ENCODE measurements around the gene SKAP1. TPM values are rescaled to one million over a fixed set of nuclear protein-coding genes. Genes with fewer than 3 reads are reported as not detected.

Gene SKAP1
- total RNA-seq, 1 experiment from 2014 or later: 0.31 TPM

DNA sequence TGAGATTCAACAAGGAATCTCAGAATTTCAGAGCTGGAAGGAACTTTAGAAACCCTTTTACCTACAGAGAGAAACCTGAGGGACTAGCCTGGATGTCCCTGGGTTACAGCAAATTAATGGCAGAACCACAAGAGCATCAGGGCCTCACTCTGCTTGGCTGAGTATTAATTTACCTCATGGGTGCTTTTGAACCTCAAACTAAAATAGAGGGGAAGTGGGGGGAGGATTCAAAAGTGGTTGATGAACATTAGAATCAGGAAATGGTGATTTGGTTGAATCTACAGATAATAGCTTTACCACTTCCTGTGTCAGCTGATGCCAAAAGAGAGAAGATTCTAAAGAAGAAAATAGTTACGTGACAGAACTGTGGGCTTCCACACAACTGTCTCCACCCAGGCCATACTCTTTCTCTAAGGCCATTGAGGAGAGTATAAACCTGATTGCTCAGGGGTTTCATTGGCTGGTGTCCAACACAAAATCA, 11.3 kb upstream of the SKAP1 start:
- intact Hi-C loops (cut with micrococcal nuclease; ENCODE audit: unreplicated experiment): no loop called here
- H3K27ac ChIP-seq: no peak overlapping the region
- no peaks in the 10 kb centered on the region for H3K27me3 ChIP-seq (ENCODE audit: insufficient read depth, low read depth)
- POLR2A ChIA-PET (ENCODE audit: unreplicated experiment): interaction anchor here (0.6 kb wide), 1 partner anchor 1778 kb away, joined by 9 read pairs; no protein-coding TSS in a partner anchor
- no TSS peak for BruUV-seq (replicated peaks)
- no peak overlapping the region for H2AFZ ChIP-seq
- TF ChIP-seq EZH2 (IDR thresholded peaks at IDR 0.05; ENCODE audit: low read depth): no peak
- TF ChIP-seq, protein P1, sequence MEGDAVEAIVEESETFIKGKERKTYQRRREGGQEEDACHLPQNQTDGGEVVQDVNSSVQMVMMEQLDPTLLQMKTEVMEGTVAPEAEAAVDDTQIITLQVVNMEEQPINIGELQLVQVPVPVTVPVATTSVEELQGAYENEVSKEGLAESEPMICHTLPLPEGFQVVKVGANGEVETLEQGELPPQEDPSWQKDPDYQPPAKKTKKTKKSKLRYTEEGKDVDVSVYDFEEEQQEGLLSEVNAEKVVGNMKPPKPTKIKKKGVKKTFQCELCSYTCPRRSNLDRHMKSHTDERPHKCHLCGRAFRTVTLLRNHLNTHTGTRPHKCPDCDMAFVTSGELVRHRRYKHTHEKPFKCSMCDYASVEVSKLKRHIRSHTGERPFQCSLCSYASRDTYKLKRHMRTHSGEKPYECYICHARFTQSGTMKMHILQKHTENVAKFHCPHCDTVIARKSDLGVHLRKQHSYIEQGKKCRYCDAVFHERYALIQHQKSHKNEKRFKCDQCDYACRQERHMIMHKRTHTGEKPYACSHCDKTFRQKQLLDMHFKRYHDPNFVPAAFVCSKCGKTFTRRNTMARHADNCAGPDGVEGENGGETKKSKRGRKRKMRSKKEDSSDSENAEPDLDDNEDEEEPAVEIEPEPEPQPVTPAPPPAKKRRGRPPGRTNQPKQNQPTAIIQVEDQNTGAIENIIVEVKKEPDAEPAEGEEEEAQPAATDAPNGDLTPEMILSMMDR (conservative IDR thresholded peaks at IDR 0.05): no peak
- H3K9me3 ChIP-seq (ENCODE audit: insufficient read depth, low read depth): no peaks in the 10 kb centered on the region
- CTCF ChIA-PET: no interaction called here
- H4K20me1 ChIP-seq (ENCODE audit: insufficient read depth): no peaks in the 10 kb centered on the region
- no peaks in the 10 kb centered on the region for H3K36me3 ChIP-seq (ENCODE audit: low read depth)
- H3K4me2 ChIP-seq: no peak overlapping the region
- no peaks in the 10 kb centered on the region for H3K4me1 ChIP-seq (replicated peaks; ENCODE audit: insufficient read depth)
- no peaks in the 10 kb centered on the region for H3F3A ChIP-seq (ENCODE audit: insufficient read depth, low read depth)
- no peaks in the 10 kb centered on the region for H3K79me2 ChIP-seq (ENCODE audit: low read depth)
- H3K4me3 ChIP-seq: no peak overlapping the region
- no peak for DNase-seq
- H3K9me2 ChIP-seq (ENCODE audit: insufficient read depth): no peaks in the 10 kb centered on the region

DNA sequence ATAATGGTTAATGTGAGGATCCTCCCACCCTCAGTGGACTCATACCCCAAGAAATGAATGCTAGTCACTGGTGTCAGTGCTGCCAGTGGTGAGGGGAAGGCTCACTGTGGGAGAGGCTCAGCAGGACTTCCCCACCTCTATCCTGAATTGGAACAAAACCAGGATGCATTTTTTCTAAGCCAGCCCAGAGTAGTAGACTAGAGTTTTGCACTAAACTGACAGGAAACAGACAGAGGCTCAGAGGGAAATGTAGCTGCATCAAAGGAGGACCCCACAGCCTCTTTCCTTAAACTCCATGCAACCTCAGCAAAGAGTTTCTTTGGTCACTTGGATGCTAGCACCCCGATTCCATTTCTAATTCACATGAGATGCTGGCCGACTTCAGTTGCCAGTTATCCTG, 10.7 kb upstream of the SKAP1 start:
- TF ChIP-seq, protein P1 (conservative IDR thresholded peaks at IDR 0.05): no peak
- TF ChIP-seq EZH2 (IDR thresholded peaks at IDR 0.05; ENCODE audit: low read depth): no peak
- no peak overlapping the region for H3K4me2 ChIP-seq
- no peak overlapping the region for H2AFZ ChIP-seq
- POLR2A ChIA-PET (ENCODE audit: unreplicated experiment): no interaction called here
- intact Hi-C loops (cut with micrococcal nuclease; ENCODE audit: unreplicated experiment): no loop called here
- H3K4me3 ChIP-seq: no peak overlapping the region
- no peaks in the 10 kb centered on the region for H3K36me3 ChIP-seq (ENCODE audit: low read depth)
- H3K27ac ChIP-seq: no peak overlapping the region
- H3K9me3 ChIP-seq (ENCODE audit: insufficient read depth, low read depth): no peaks in the 10 kb centered on the region
- no peak for DNase-seq
- H4K20me1 ChIP-seq (ENCODE audit: insufficient read depth): no peaks in the 10 kb centered on the region
- CTCF ChIA-PET: no interaction called here
- no peaks in the 10 kb centered on the region for H3F3A ChIP-seq (ENCODE audit: insufficient read depth, low read depth)
- no peaks in the 10 kb centered on the region for H3K4me1 ChIP-seq (replicated peaks; ENCODE audit: insufficient read depth)
- no peaks in the 10 kb centered on the region for H3K27me3 ChIP-seq (ENCODE audit: insufficient read depth, low read depth)
- H3K79me2 ChIP-seq (ENCODE audit: low read depth): no peaks in the 10 kb centered on the region
- H3K9me2 ChIP-seq (ENCODE audit: insufficient read depth): no peaks in the 10 kb centered on the region
- no TSS peak for BruUV-seq (replicated peaks)

DNA sequence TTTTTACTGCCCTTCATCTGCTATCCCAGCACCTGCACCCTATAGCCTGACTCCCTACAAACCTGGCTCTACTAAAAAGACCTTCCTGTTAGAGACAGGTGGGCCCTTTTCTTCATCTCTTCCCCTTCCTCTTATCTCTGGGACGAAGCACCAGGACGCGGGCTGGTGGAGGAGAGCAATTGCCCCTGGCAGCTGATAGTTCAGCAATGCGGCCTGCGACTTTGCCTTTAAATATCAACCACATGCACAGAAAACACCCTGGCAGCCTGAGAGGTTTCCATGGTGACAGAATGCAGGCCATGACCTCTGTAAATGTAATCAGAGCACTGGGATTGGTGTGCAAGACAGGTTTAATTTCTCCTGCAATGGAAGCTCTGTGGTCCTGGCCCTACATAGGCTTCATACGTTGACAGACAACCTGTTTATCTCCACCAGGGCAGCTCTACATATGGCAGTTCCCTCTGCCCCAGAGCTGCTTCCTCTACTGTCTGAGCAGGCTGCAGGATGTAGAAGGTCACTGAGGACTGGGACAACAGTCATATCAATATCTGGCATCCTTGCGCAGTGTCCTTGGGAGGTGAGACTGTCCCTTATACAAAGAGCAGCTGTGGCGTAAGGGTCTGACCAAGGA, 10.0 kb upstream of the SKAP1 start:
- no peaks in the 10 kb centered on the region for H3F3A ChIP-seq (ENCODE audit: insufficient read depth, low read depth)
- no peak overlapping the region for H2AFZ ChIP-seq
- H3K4me1 ChIP-seq (replicated peaks; ENCODE audit: insufficient read depth): no peaks in the 10 kb centered on the region
- no peak overlapping the region for H3K27ac ChIP-seq
- no peaks in the 10 kb centered on the region for H3K9me2 ChIP-seq (ENCODE audit: insufficient read depth)
- H3K36me3 ChIP-seq (ENCODE audit: low read depth): no peaks in the 10 kb centered on the region
- H3K4me3 ChIP-seq: no peak overlapping the region
- ChIA-PET POLR2A (ENCODE audit: unreplicated experiment) (no interaction called here), CTCF (no interaction called here)
- no peaks in the 10 kb centered on the region for H3K79me2 ChIP-seq (ENCODE audit: low read depth)
- H4K20me1 ChIP-seq (ENCODE audit: insufficient read depth): no peaks in the 10 kb centered on the region
- no peaks in the 10 kb centered on the region for H3K9me3 ChIP-seq (ENCODE audit: insufficient read depth, low read depth)
- intact Hi-C loops (cut with micrococcal nuclease; ENCODE audit: unreplicated experiment): no loop called here
- no peak for TF ChIP-seq EZH2 (IDR thresholded peaks at IDR 0.05; ENCODE audit: low read depth)
- no TSS peak for BruUV-seq (replicated peaks)
- no peak for DNase-seq
- H3K27me3 ChIP-seq (ENCODE audit: insufficient read depth, low read depth): no peaks in the 10 kb centered on the region
- no peak overlapping the region for H3K4me2 ChIP-seq
